AG04449 (cell line): ENCODE results near the gene KPNA2.

Source experiments
- CTCF ChIA-PET: fragments of 350-600 bp; formaldehyde crosslinking; extraction: SDS; loops from one replicate; lab custom pipeline; 2021; ENCODE audit warnings: antibody characterized with exemption; lab: Yijun Ruan, JAX
- POLR2A ChIA-PET: fragments of 400-600, 350-600 bp; formaldehyde crosslinking; extraction: SDS; loops from one replicate; lab custom pipeline; 2020; ENCODE audit warnings: antibody characterized with exemption, inconsistent platforms; lab: Yijun Ruan, JAX
- DNase-seq: peaks from one replicate; pipeline ENCODE4 v3.0.0-alpha.2; 2010; ENCODE audit warnings: low read depth, low spot score
- H3K4me3 ChIP-seq: 2 replicates; pipeline ENCODE4 v1.5.1; 2011; ENCODE audit warnings: low read depth, mild to moderate bottlenecking, control low read depth, low read length
- TF ChIP-seq, protein P1 (sequence below): IDR thresholded peaks from one replicate; pipeline ENCODE4 v1.5.1; 2011; ENCODE audit warnings: mild to moderate bottlenecking, moderate library complexity, low read length, control low read depth, inconsistent platforms; ENCODE audit not compliant: insufficient read depth; ENCODE audit errors: missing control alignments

KPNA2 gene

DNA sequence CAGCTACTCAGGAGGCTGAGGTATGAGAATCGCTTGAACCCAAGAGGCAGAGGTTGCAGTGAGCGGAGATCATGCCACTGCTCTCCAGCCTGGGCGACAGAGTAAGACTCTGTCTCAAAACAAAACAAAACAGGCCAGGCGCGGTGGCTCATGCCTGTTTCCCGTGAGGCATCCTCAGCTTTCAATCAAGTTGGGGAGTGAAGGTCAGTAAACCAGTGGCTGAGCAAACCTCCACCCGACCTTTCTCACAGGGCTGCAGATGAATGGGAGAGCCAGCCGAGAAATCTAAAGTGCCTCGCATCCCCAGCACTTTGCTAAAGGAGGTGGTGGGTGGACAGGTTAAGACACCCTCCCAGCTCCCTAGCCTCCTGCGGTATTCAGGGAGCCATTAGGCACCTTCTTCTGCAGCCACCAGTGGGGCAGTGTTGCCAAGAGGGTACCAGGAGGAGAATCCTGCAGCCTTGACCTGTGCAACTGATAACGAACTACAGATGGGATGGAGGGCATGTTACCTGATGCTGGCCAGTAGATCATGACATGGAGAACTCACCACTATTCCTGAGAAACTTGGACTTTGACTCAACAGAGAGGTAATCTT, 59.0 kb downstream of the KPNA2 start:
- CTCF ChIA-PET = no interaction called here
- TF ChIP-seq, protein P1, sequence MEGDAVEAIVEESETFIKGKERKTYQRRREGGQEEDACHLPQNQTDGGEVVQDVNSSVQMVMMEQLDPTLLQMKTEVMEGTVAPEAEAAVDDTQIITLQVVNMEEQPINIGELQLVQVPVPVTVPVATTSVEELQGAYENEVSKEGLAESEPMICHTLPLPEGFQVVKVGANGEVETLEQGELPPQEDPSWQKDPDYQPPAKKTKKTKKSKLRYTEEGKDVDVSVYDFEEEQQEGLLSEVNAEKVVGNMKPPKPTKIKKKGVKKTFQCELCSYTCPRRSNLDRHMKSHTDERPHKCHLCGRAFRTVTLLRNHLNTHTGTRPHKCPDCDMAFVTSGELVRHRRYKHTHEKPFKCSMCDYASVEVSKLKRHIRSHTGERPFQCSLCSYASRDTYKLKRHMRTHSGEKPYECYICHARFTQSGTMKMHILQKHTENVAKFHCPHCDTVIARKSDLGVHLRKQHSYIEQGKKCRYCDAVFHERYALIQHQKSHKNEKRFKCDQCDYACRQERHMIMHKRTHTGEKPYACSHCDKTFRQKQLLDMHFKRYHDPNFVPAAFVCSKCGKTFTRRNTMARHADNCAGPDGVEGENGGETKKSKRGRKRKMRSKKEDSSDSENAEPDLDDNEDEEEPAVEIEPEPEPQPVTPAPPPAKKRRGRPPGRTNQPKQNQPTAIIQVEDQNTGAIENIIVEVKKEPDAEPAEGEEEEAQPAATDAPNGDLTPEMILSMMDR = no peak
- POLR2A ChIA-PET = no interaction called here
- no peak for DNase-seq
- H3K4me3 ChIP-seq = no peak overlapping the region

DNA sequence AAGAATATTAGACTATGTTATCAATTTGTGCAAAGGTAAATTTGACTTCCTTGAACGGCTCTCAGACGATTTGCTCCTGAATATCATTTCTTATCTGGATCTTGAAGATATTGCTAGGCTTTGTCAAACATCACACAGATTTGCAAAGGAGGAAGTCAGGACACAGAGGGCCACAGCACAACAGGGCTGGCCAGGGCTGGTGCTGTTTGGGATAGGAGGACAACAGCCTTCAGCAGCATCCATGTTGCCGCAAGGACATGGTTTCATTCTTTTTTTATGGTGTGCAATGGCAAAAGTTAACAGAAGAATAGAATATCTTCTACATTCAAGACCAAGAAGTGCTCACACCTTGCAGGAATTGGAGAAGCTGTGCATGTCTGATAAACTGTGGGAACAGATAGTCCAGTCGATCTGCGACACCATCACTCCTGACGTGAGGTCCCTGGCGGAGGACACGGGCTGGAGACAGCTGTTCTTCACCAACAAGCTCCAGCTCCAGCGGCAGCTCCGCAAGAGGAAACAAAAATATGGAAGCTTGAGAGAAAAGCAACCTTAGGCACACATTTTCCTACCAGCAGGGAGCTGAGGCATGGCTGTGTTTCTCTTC, 59.8 kb downstream of the KPNA2 start:
- ChIA-PET CTCF (no interaction called here), POLR2A (no interaction called here)
- TF ChIP-seq, protein P1 = no peak
- H3K4me3 ChIP-seq = no peak overlapping the region
- no peak for DNase-seq

DNA sequence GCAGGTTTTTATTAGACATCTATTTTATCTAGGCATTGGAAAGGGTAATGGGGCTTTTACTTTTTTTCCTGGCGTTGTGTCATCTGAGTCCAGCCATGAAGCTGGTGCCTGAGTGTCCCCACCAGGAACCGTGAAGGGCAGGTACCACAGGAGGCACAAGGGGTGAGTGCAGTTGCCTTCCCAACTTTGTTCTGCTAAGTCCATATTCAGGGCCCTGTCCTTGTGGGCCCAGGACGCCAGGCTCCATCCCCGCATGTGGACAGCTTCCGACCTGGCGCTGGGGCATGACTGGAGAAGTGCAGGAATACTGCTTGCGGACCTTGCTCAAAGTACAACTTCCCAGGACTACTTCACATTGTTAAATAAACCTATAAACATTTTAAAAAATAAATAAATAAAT, 60.6 kb downstream of the KPNA2 start:
- DNase-seq = no peak
- H3K4me3 ChIP-seq = no peak overlapping the region
- CTCF ChIA-PET = no interaction called here
- TF ChIP-seq, protein P1 = no peak
- POLR2A ChIA-PET = no interaction called here
